ENCODE measurements around the gene ZRANB2.

Gene ZRANB2

DNA sequence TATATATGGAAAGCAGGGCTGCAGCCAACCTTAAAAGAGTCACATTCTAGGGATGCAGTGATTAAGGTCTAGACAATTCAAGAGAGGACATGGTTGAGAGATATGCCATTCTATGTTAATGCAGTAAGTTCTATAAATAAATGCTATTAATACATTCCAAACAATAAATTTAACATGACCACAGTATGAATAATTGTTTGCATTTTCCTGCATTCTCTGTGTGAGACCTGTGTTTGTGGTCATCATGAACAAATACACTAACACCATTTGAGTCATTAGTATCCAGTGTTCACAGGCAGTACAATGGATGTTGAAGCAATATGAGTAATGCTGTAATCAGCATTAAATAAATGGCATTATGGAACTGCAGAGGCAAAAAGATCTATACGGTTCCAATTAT lies 5.5 kb upstream of the ZRANB2 start:
- H3K4me3 Mint-ChIP-seq, result no peak overlapping the region
- peaks cover 6% of the 10 kb centered on the region for H3K36me3 Mint-ChIP-seq
- ATAC-seq, result no peak
- H3K4me1 Mint-ChIP-seq, result peaks cover 9% of the 10 kb centered on the region
- no peak for DNase-seq (ENCODE audit: low spot score in 2 of 2)
- H3K9me3 Mint-ChIP-seq, result peaks cover 4% of the 10 kb centered on the region
- no peak overlapping the region for H3K27ac Mint-ChIP-seq

DNA sequence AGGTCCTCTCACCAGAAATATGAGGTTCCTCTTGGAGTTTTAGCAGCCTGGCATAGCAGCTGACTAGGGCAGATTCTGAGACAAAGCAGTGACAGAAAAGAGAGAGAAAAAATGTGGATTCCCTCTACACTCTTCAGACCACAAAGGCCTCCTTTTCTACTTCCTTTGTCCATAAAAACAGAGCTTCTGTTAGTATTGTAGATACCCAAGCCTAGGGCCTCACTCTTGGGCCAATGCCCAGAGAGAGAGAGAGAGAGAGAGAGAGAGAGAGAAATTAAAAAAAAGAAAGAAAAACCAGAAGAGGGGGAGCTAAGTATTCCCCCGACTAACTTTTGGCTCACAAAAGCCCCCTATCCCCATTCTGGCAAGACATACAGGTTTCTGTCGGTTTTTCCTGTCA lies 2.4 kb upstream of the ZRANB2 start:
- H3K36me3 Mint-ChIP-seq, result peaks cover 27% of the 10 kb centered on the region
- DNase-seq (ENCODE audit: low spot score in 2 of 2) (no peak), ATAC-seq (no peak)
- H3K4me3 Mint-ChIP-seq, result no peak overlapping the region
- H3K9me3 Mint-ChIP-seq, result peaks cover 4% of the 10 kb centered on the region
- H3K27ac Mint-ChIP-seq, result no peak overlapping the region
- H3K4me1 Mint-ChIP-seq, result peaks cover 20% of the 10 kb centered on the region

DNA sequence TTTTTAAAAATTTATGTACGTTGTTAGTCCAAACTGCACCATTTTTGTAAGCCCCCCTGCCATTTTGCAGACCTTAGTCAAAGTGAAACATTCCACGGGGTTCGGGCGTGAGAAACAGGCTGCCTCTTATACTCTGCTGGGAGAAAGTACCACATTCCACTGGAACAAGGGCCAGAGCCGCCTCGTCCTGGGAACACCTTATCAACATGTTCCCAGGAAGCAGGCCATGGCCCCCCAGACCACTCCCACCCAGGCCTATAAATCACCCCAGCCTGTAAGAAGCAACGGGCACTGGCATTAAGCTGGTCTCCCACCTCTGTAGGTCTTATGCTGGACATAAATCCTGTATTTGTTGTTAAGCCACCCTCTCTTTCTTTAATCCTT lies 854 bp upstream of the ZRANB2 start:
- Mint-ChIP-seq H3K36me3 (peaks cover 43% of the 10 kb centered on the region), H3K4me3 (peak overlapping the region; percentile 75), H3K27ac (peak overlapping the region; percentile 100), H3K9me3 (peaks cover 4% of the 10 kb centered on the region), H3K4me1 (peaks cover 20% of the 10 kb centered on the region)
- peak in 1 of 2 donors; percentile 49 for DNase-seq (ENCODE audit: low spot score in 2 of 2)
- ATAC-seq, result no peak

DNA sequence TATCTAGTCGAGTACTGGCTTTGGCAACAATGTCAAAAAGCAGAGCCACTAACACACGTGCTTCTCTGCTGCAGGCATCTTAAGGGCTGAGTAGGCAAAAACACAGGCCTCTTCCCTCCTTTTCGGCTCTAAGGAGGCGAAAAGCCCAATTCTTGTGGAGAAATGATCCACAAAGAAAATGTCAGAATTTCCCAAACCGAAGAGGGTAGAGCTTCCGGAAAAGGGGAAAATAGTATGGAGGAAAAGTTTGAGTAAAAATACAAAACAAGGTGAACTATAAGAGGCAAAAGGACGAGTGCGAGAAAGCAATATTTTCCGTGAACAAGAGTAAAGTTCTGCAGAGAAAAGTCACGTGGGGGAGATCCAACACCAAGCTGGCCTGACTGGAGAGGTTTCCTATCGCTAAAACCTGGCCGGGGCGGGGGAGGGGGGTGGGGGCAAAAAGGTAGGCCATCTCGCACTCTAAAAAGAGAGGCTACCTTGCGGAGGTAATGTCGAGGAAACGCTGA lies 551 bp downstream of the ZRANB2 start:
- Mint-ChIP-seq H3K36me3 (peaks cover 57% of the 10 kb centered on the region), H3K27ac (peak overlapping the region; percentile 100), H3K9me3 (peaks cover 4% of the 10 kb centered on the region), H3K4me1 (peaks cover 24% of the 10 kb centered on the region), H3K4me3 (peak overlapping the region; percentile 75)
- ATAC-seq (peak; percentile 36), DNase-seq (ENCODE audit: low spot score in 2 of 2) (no peak)

DNA sequence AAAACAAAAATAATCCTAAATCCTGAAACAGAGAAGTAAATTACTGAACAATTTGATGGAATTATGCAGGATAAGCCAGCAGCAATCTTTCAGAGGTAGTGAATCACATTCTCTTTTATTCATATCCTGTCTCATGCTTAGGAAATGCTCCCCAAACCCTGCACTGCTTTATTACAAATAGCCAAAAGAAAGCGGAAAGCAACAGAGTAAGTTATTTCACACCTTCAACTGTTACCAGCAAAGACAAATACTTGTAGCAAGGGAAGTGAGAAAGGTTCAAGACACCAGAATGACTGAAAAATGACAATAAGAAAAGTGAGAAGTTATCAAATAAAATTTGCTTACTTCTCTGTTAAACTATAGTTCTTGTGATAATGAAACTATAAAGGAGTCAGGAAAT lies 6.2 kb downstream of the ZRANB2 start:
- peak overlapping the region; percentile 0 for H3K4me3 Mint-ChIP-seq
- H3K4me1 Mint-ChIP-seq, result peaks cover 37% of the 10 kb centered on the region
- peaks cover 99% of the 10 kb centered on the region for H3K36me3 Mint-ChIP-seq

DNA sequence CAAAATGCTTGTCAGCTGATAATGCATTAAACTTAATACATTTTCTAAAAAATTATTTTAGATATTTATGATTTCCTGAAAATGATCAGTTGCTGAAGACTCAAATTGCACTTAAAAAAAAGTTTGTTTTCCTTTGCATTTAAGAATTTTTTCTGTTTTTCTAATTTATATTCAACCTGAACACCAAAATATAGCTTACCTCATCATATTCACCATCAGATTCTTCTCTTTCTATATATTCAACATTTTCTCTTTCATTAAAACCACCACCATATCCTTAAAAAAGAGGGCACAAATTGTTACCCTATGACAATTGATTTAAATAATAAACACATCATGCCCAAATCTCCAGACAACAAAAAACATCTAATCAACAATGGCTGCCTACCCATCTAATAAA lies 8.6 kb downstream of the ZRANB2 start:
- no peaks in the 10 kb centered on the region for H3K9me3 Mint-ChIP-seq
- H3K4me3 Mint-ChIP-seq, result no peak overlapping the region
- peaks cover 43% of the 10 kb centered on the region for H3K4me1 Mint-ChIP-seq
- no peak for ATAC-seq
- H3K36me3 Mint-ChIP-seq, result peaks cover 100% of the 10 kb centered on the region
- H3K27ac Mint-ChIP-seq, result peak overlapping the region; percentile 60
- DNase-seq (ENCODE audit: low spot score in 2 of 2), result no peak

More for the DNA sequence above, 6.2 kb downstream of the ZRANB2 start:
- peak; percentile 40 for ATAC-seq
- no peaks in the 10 kb centered on the region for H3K9me3 Mint-ChIP-seq
- peak overlapping the region; percentile 3 for H3K27ac Mint-ChIP-seq
- no peak for DNase-seq (ENCODE audit: low spot score in 2 of 2)

DNA sequence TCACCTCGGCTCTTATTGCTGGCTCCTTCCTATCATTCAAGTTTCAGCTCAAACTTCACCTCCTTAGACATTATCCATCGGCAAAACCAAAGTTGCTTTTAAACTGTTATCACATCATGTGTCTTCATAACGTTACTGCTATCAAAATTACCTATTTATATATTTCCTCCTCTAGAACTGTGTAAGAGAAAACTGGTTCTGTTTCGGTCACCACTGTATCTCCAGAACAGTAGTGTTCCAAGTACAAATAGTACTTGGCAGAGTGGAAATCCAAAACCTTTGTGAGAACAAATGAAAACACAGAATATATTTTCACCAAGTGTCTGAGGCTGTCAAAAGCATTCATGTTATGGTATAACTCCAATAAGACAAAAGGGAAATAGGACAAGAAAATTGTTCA lies 9.1 kb downstream of the ZRANB2 start:
- H3K9me3 Mint-ChIP-seq, result no peaks in the 10 kb centered on the region
- no peak overlapping the region for H3K4me3 Mint-ChIP-seq
- H3K27ac Mint-ChIP-seq, result no peak overlapping the region
- peaks cover 100% of the 10 kb centered on the region for H3K36me3 Mint-ChIP-seq
- no peak for ATAC-seq
- DNase-seq (ENCODE audit: low spot score in 2 of 2), result no peak
- peaks cover 43% of the 10 kb centered on the region for H3K4me1 Mint-ChIP-seq

DNA sequence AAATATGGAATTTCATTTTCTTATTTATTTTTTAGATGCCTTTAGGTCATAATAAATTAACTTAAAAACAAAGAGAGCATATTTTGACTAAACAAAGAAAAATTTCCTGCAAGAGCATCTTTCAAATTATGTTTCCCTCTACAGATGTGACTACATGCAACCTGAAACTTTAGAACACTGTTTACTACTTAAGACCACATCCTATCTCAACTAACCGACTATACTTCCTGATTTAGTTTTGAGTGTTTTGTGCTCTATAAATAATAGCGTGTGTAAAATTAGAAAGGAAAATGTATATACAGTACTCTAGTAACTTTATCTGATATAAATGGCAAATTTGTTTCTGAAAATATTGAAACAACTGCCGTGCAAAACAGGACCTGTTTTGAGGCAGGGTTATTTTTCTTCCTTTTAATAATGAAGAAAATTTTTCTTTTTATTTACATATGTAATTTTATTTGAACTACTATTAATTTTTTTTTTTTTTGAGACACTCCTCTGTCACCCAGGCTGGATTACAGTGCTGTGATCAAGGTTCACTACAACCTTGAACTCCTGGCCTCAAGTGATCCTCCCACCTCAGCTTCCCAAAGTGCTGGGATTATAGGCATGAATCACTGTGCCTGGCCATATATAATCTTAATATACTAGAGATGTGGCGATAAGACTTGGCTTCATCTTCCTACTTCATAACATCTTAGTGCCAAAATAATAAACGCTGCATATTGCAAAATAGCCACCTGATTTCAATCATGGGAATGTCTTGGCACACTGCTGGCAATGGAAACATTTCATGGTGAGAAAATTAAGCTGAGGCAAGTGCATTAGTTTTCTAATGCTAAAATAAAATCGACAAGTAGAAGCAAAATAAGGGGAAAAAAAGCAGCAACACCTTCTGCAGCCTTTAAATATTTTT lies 12.3 kb downstream of the ZRANB2 start:
- DNase-seq (ENCODE audit: low spot score in 2 of 2) (no peak), ATAC-seq (peak; percentile 88)
- peaks cover 100% of the 10 kb centered on the region for H3K36me3 Mint-ChIP-seq
- H3K4me1 Mint-ChIP-seq, result peaks cover 24% of the 10 kb centered on the region
- H3K4me3 Mint-ChIP-seq, result no peak overlapping the region
- no peaks in the 10 kb centered on the region for H3K9me3 Mint-ChIP-seq
- peak overlapping the region; percentile 76 for H3K27ac Mint-ChIP-seq

DNA sequence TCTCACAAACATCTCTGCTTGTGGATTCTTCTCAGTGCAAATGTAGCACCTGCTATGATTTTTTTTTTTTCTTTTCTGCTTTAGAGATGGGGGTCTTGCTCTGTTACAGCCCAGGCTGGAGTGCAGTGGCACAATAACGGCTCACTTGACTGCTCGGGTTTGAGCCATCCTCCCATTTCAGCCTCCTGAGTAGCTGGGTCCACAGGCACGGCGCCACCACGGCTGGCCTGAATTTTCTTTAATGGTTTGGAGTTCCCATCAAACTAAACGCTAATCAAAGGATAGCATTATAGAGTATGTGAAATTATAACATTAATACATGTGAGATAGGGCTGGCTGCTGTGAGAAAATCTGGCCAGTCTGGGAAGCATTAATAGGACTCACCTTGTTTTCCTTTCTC lies 26.0 kb downstream of the ZRANB2 start:
- peaks cover 41% of the 10 kb centered on the region for H3K36me3 Mint-ChIP-seq
- H3K4me1 Mint-ChIP-seq, result no peaks in the 10 kb centered on the region
- no peaks in the 10 kb centered on the region for H3K9me3 Mint-ChIP-seq
- H3K4me3 Mint-ChIP-seq, result no peak overlapping the region
- ATAC-seq, result peak; percentile 26
- no peak overlapping the region for H3K27ac Mint-ChIP-seq
- no peak for DNase-seq (ENCODE audit: low spot score in 2 of 2)

DNA sequence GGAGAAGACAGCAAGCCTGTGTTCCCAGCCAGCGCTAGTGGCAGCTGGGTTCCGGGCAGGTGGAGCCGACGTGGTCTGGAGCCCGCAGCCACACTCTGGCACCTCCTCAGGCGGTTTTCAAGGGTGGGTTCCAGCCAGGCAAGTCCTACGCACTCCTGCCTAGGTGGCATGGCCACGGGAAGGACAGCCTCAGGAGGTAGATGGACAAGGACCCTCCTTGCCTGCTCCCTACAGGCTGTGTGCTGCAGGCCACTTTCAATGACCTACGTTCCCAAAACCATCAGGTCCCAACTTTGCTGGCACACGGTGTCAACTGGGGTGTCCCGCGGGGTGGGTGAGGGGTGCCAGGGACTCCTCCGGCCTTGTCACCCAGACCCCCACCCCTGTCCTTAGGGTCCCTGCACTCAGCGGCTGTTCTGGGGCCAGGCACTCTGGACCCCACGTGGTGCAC lies 26.5 kb downstream of the ZRANB2 start:
- Mint-ChIP-seq H3K4me1 (no peaks in the 10 kb centered on the region), H3K36me3 (peaks cover 36% of the 10 kb centered on the region), H3K4me3 (no peak overlapping the region), H3K27ac (no peak overlapping the region), H3K9me3 (no peaks in the 10 kb centered on the region)
- no peak for DNase-seq (ENCODE audit: low spot score in 2 of 2)
- ATAC-seq, result peak; percentile 32

DNA sequence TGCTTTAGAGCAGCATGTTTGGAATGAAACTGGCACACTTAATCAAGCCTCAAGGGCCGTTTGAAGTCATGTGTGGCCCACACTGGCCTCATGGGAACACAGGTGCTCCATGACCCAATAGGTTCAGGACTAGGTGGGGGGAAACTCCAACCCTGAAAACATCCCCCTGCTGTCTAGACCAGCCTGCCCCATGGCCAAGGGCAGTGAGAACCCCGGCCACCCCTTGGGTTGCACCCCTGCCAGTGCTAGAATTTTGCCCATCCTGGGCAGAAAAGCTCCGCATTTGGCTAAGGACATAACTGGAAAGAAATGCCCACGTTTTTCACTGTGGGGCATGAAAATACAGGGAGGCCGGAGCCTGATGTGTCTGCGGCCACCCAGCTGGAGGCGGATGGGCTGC lies 27.1 kb downstream of the ZRANB2 start:
- peak; percentile 34 for ATAC-seq
- no peaks in the 10 kb centered on the region for H3K4me1 Mint-ChIP-seq

DNA sequence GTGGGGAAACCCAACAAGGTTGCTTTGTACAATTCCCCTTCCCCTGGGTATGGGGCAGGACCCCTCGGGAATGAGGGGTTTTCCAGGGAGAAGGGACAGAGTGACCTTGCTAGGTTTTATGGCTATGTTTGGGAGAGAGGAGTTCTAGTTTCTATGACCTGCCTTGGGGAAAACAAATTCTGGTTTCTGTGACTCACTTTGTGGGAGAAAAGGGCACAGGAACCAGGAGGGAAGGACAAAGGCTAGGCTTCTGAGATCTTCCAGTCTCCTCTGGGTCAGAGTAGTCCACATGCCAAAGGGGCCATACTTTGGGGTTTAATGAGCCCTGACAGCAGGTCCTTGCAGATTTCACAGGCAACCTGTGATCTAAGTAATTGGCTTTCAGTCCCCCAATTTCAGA lies 27.7 kb downstream of the ZRANB2 start:
- Mint-ChIP-seq H3K4me3 (no peak overlapping the region), H3K36me3 (peaks cover 24% of the 10 kb centered on the region), H3K4me1 (no peaks in the 10 kb centered on the region), H3K27ac (no peak overlapping the region), H3K9me3 (no peaks in the 10 kb centered on the region)
- DNase-seq (ENCODE audit: low spot score in 2 of 2) (no peak), ATAC-seq (no peak)

More for the DNA sequence above, 27.1 kb downstream of the ZRANB2 start:
- Mint-ChIP-seq H3K4me3 (no peak overlapping the region), H3K27ac (no peak overlapping the region), H3K9me3 (no peaks in the 10 kb centered on the region), H3K36me3 (peaks cover 30% of the 10 kb centered on the region)
- no peak for DNase-seq (ENCODE audit: low spot score in 2 of 2)

DNA sequence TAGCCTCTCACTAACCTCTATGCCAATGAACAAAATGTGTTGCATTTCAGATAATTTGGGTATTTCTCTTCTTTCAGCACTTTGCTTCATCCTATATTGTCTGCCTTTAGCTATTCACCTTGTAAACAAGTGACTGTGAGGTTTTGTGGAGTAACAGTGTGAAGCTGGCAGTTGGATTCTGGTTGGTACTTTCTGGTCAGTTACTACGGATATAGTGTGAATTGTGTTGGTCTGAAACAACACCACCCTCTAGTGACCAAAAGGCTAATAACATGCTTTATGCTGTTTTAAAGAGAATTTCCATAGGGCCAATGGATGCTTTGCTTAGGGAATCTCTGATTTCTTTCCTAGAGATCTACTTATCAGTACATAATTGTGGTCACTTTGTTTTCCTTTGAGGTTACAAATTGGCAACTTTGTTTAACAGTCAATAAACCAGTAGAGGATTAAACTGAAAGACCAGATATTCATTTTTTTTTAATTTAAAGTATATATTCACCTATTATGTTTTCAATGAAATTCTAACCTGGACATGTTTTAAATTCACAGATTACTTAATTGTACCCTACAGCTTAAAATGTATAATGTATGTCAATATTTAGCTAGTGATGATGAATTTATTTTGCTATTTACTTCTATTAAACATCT lies 30.8 kb downstream of the ZRANB2 start:
- H3K36me3 Mint-ChIP-seq, result no peaks in the 10 kb centered on the region
- H3K4me1 Mint-ChIP-seq, result peaks cover 13% of the 10 kb centered on the region
- DNase-seq (ENCODE audit: low spot score in 2 of 2), result no peak
- no peaks in the 10 kb centered on the region for H3K9me3 Mint-ChIP-seq
- peak; percentile 58 for ATAC-seq
- H3K4me3 Mint-ChIP-seq, result no peak overlapping the region
- H3K27ac Mint-ChIP-seq, result no peak overlapping the region

DNA sequence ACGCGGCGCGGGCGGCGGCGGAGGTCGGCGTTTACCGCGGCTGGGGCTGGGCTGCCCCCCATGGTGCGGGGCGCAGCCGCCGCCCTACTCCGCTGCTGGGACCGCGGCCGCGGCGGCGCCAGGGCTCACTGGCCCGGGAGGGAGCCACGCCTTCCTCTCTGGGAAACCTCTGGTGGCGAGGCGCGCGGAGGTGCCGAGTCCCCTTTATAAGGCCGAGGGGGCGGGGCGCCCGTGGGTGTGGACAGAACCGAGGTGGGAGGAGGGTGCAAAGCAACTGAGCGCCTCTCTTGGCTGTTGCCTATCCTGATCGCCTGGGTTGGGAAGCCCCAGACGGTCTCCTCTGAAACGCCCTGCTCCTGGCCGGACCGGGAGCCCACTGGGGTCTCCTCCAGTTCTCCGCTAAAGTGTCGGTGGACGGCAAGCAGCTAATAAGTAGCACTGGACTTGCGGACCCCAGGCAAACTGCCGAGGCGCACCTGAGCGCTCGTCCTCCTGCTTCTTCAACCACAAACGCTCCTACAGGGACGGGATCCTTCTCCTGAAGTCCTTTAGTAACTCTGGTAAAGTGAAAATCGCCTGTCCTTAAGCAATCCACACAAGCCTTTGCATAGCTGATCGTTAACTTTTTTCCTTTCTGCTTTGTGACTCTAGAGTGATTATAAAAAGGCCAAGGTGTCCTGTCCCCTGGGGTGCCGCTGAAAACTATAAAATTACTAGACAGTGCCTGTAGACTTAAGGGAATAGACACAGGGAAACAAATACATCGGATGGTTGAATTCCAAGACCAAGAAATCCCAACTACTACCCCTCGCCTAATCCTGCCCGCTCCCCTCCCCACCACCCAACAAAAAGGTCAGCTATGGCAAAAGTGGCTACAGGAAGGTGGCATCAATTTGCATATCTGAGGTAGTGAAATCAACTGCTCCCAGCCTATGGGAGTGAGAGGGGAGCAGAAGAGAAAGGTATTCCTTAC lies 32.9 kb downstream of the ZRANB2 start, which contains the start of gene PTGER3:
Gene PTGER3 (minus strand): TSS at position 182 of the 973 bp plus-strand sequence. CDS start 239 bp downstream, outside the sequence.
- no peaks in the 10 kb centered on the region for H3K36me3 Mint-ChIP-seq
- peak within 1 kb of the TSS; percentile 75 for H3K4me3 Mint-ChIP-seq
- no peak within 1 kb of the TSS for H3K27ac Mint-ChIP-seq
- no peaks in the 10 kb centered on the region for H3K9me3 Mint-ChIP-seq
- no peak for DNase-seq (ENCODE audit: low spot score in 2 of 2)
- H3K4me1 Mint-ChIP-seq, result peaks cover 13% of the 10 kb centered on the region
- ATAC-seq, result peak; percentile 64
